ENCODE measurements around the gene TAF13.
"Not testable (repeated sequence)": the region's sequence is repeated elsewhere in the genome, so short reads cannot be mapped to it uniquely, and the experiment has no call there.

Gene TAF13

GRCh38 chr1:109080441-109081082 is 4.8 kb upstream of the TAF13 start:
- Histone ChIP-seq H3K4me2 (no peak overlapping the region), H3K9ac (no peak overlapping the region), H3K4me3 (no peak overlapping the region)

GRCh38 chr1:109079240-109079622 is 3.4 kb upstream of the TAF13 start:
- Histone ChIP-seq H4K20me1 (no peaks in the 10 kb centered on the region), H3K4me1 (peaks cover 19% of the 10 kb centered on the region), H3K9ac (no peak overlapping the region), H3K9me3 (no peaks in the 10 kb centered on the region), H3K4me2 (no peak overlapping the region), H3K27ac (no peak overlapping the region), H3K36me3 (no peaks in the 10 kb centered on the region), H3K4me3 (no peak overlapping the region), H3K27me3 (no peaks in the 10 kb centered on the region)
- no peak for TF ChIP-seq Cebpa-rat (IDR thresholded peaks at IDR 0.05)

More at GRCh38 chr1:109080441-109081082, 4.8 kb upstream of the TAF13 start:
- TF ChIP-seq Cebpa-rat (IDR thresholded peaks at IDR 0.05) = no peak
- H3K36me3 ChIP-seq = no peaks in the 10 kb centered on the region
- peaks cover 11% of the 10 kb centered on the region for H3K4me1 ChIP-seq
- no peak overlapping the region for H3K27ac ChIP-seq
- H4K20me1 ChIP-seq = no peaks in the 10 kb centered on the region
- no peaks in the 10 kb centered on the region for H3K27me3 ChIP-seq
- no peaks in the 10 kb centered on the region for H3K9me3 ChIP-seq

GRCh38 chr1:109078317-109078716 is 2.5 kb upstream of the TAF13 start:
- H3K27ac ChIP-seq = no peak overlapping the region
- TF ChIP-seq Cebpa-rat (IDR thresholded peaks at IDR 0.05) = no peak
- peaks cover 5% of the 10 kb centered on the region for H3K9me3 ChIP-seq
- no peaks in the 10 kb centered on the region for H3K27me3 ChIP-seq
- H3K4me2 ChIP-seq = no peak overlapping the region
- H4K20me1 ChIP-seq = no peaks in the 10 kb centered on the region
- H3K9ac ChIP-seq = no peak overlapping the region
- no peak overlapping the region for H3K4me3 ChIP-seq
- peaks cover 19% of the 10 kb centered on the region for H3K4me1 ChIP-seq
- peaks cover 7% of the 10 kb centered on the region for H3K36me3 ChIP-seq

- H4K20me1 ChIP-seq = 0 out of 2 replicates have a peak, but pooled peaks cover 10% of the 10 kb centered on the region
- H3K36me3 ChIP-seq = peaks cover 77% of the 10 kb centered on the region
- no peaks in the 10 kb centered on the region for H3K4me1 ChIP-seq
Measured at GRCh38 chr1:109069294-109069693, 6.5 kb downstream of the TAF13 start.

GRCh38 chr1:109067883-109068282 is 7.9 kb downstream of the TAF13 start:
- Histone ChIP-seq H4K20me1 (0 out of 2 replicates have a peak, but pooled peaks cover 10% of the 10 kb centered on the region), H3K4me2 (no peak overlapping the region), H3K27ac (no peak overlapping the region), H3K4me1 (no peaks in the 10 kb centered on the region), H3K9ac (no peak overlapping the region), H3K36me3 (peaks cover 80% of the 10 kb centered on the region), H3K9me3 (no peaks in the 10 kb centered on the region), H3K27me3 (no peaks in the 10 kb centered on the region), H3K4me3 (no peak overlapping the region)
- TF ChIP-seq Cebpa-rat (IDR thresholded peaks at IDR 0.05) = no peak

More at GRCh38 chr1:109069294-109069693, 6.5 kb downstream of the TAF13 start:
- H3K4me3 ChIP-seq = no peak overlapping the region
- no peak overlapping the region for H3K4me2 ChIP-seq
- H3K27me3 ChIP-seq = no peaks in the 10 kb centered on the region
- no peak overlapping the region for H3K9ac ChIP-seq
- TF ChIP-seq Cebpa-rat (IDR thresholded peaks at IDR 0.05) = no peak
- H3K27ac ChIP-seq = no peak overlapping the region
- H3K9me3 ChIP-seq = peaks cover 5% of the 10 kb centered on the region

- no peaks in the 10 kb centered on the region for H3K9me3 ChIP-seq
- H3K27me3 ChIP-seq = no peaks in the 10 kb centered on the region
- no peak overlapping the region for H3K4me3 ChIP-seq
- H4K20me1 ChIP-seq = 0 out of 2 replicates have a peak, but pooled peaks cover 2% of the 10 kb centered on the region
- no peak overlapping the region for H3K4me2 ChIP-seq
- H3K4me1 ChIP-seq = no peaks in the 10 kb centered on the region
- H3K9ac ChIP-seq = no peak overlapping the region
- TF ChIP-seq Cebpa-rat (IDR thresholded peaks at IDR 0.05) = no peak
- H3K27ac ChIP-seq = no peak overlapping the region
- peaks cover 65% of the 10 kb centered on the region for H3K36me3 ChIP-seq
Measured at GRCh38 chr1:109065137-109065536, 10.7 kb downstream of the TAF13 start.

GRCh38 chr1:109061183-109061582 is 14.6 kb downstream of the TAF13 start:
- no peak for TF ChIP-seq Cebpa-rat (IDR thresholded peaks at IDR 0.05)
- no peak overlapping the region for H3K9ac ChIP-seq
- no peaks in the 10 kb centered on the region for H4K20me1 ChIP-seq
- no peak overlapping the region for H3K4me3 ChIP-seq
- no peaks in the 10 kb centered on the region for H3K27me3 ChIP-seq
- peaks cover 34% of the 10 kb centered on the region for H3K36me3 ChIP-seq
- no peaks in the 10 kb centered on the region for H3K4me1 ChIP-seq
- H3K9me3 ChIP-seq = no peaks in the 10 kb centered on the region
- H3K27ac ChIP-seq = no peak overlapping the region
- H3K4me2 ChIP-seq = no peak overlapping the region

- Histone ChIP-seq H3K36me3 (peaks cover 29% of the 10 kb centered on the region), H3K4me2 (no peak overlapping the region), H3K9me3 (no peaks in the 10 kb centered on the region), H3K9ac (no peak overlapping the region), H3K4me1 (no peaks in the 10 kb centered on the region), H3K27me3 (no peaks in the 10 kb centered on the region), H4K20me1 (no peaks in the 10 kb centered on the region), H3K4me3 (no peak overlapping the region), H3K27ac (no peak overlapping the region)
- no peak for TF ChIP-seq Cebpa-rat (IDR thresholded peaks at IDR 0.05)
Measured at GRCh38 chr1:109060707-109061106, 15.1 kb downstream of the TAF13 start.

GRCh38 chr1:109059026-109059425 is 16.8 kb downstream of the TAF13 start:
- no peaks in the 10 kb centered on the region for H4K20me1 ChIP-seq
- no peak for TF ChIP-seq Cebpa-rat (IDR thresholded peaks at IDR 0.05)
- H3K4me2 ChIP-seq = no peak overlapping the region
- H3K9ac ChIP-seq = no peak overlapping the region
- H3K27me3 ChIP-seq = no peaks in the 10 kb centered on the region
- H3K27ac ChIP-seq = no peak overlapping the region
- no peaks in the 10 kb centered on the region for H3K9me3 ChIP-seq
- H3K4me3 ChIP-seq = no peak overlapping the region
- peaks cover 16% of the 10 kb centered on the region for H3K36me3 ChIP-seq
- H3K4me1 ChIP-seq = no peaks in the 10 kb centered on the region

GRCh38 chr1:109056064-109056463 is 19.7 kb downstream of the TAF13 start:
- Histone ChIP-seq H3K9ac (no peak overlapping the region), H3K4me1 (no peaks in the 10 kb centered on the region), H3K27me3 (no peaks in the 10 kb centered on the region), H3K9me3 (peaks cover 13% of the 10 kb centered on the region; the same call in 1 of the 2 replicates), H3K4me3 (no peak overlapping the region), H3K27ac (no peak overlapping the region), H3K4me2 (no peak overlapping the region), H4K20me1 (no peaks in the 10 kb centered on the region), H3K36me3 (no peaks in the 10 kb centered on the region)
- no peak for TF ChIP-seq Cebpa-rat (IDR thresholded peaks at IDR 0.05)

- H4K20me1 ChIP-seq, H3K27ac ChIP-seq, H3K27me3 ChIP-seq, H3K9ac ChIP-seq, H3K36me3 ChIP-seq, H3K4me2 ChIP-seq, H3K4me3 ChIP-seq, H3K4me1 ChIP-seq: not testable (repeated sequence)
- H3K9me3 ChIP-seq = peaks cover 13% of the 10 kb centered on the region; the same call in 1 of the 2 replicates
Measured at GRCh38 chr1:109052145-109052544, 23.7 kb downstream of the TAF13 start.

Data from BLaER1 (cell line).